ENCODE data around the gene DNAH12.

- TF ChIP-seq CTCF (IDR thresholded peaks at IDR 0.05) (no peak), POLR2A (IDR thresholded peaks at IDR 0.05) (no peak), POLR2AphosphoS5 (IDR thresholded peaks at IDR 0.05) (no peak), EP300 (IDR thresholded peaks at IDR 0.05) (no peak)
These were observed 38.2 kb downstream of the DNAH12 start for GRCh38 chr3:57505901-57506300.
